SK-N-SH (cell line): ENCODE measurements around the gene ANKRD33B. TPM values are rescaled to one million over a fixed set of nuclear protein-coding genes. Genes with fewer than 3 reads are reported as not detected.

Experiments used
- CTCF ChIA-PET: fragments of 300-600, 350-600 bp; formaldehyde crosslinking; extraction: SDS; loops from one replicate; lab custom pipeline; 2021; lab: Yijun Ruan, JAX
- POLR2A ChIA-PET: fragments of 350-600 bp; sonication (Branson Sonifier 250); formaldehyde crosslinking; extraction: SDS; loops from one replicate; lab custom pipeline; 2020; ENCODE audit warnings: antibody characterized with exemption, inconsistent platforms; lab: Yijun Ruan, JAX
- DNase-seq: peaks from one replicate; pipeline ENCODE4 v3.0.0; 2012
- H2AFZ ChIP-seq: fragments of 200-600 bp; sonication (generic); 2 replicates; pipeline ENCODE4 v1.8.1; 2016; ENCODE audit warnings: antibody characterized with exemption, mild to moderate bottlenecking, low read depth
- H3F3A ChIP-seq: fragments of 200-600 bp; sonication (generic); replicated peaks from 2 replicates; pipeline ENCODE3; 2016; ENCODE audit warnings: antibody characterized with exemption, mild to moderate bottlenecking; ENCODE audit not compliant: insufficient read depth
- H3K27ac ChIP-seq, 2 experiments: fragments of 200-500 bp in 1 of 2; fragments of 200-600 bp in 1 of 2; sonication (Bioruptor generic) in 1 of 2; sonication (generic), shearing (Covaris generic) in 1 of 2; 2 replicates each; pipeline versions ENCODE4 v1.5.1 to v1.6.1; 2014 to 2016; ENCODE audit warnings: low read depth in 2 of 2, inconsistent platforms in 1 of 2, low read length in 1 of 2, mild to moderate bottlenecking in 1 of 2, mixed read lengths in 1 of 2
- H3K27me3 ChIP-seq: fragments of 200-600 bp; sonication (generic), shearing (Covaris generic); 2 replicates; pipeline ENCODE4 v1.6.1; 2016; ENCODE audit warnings: mixed run types; ENCODE audit not compliant: insufficient read depth
- H3K36me3 ChIP-seq, 2 experiments: fragments of 200-500 bp in 1 of 2; fragments of 200-600 bp in 1 of 2; sonication (Bioruptor generic) in 1 of 2; sonication (generic) in 1 of 2; replicated peaks in 1 of 2; 2 replicates each; pipeline versions ENCODE3 to v1.5.1; 2014 to 2016; ENCODE audit warnings: low read length in 1 of 2, mild to moderate bottlenecking in 1 of 2; ENCODE audit not compliant: insufficient read depth in 2 of 2, control insufficient read depth in 1 of 2
- H3K4me1 ChIP-seq, 2 experiments: fragments of 200-500 bp in 1 of 2; fragments of 200-600 bp in 1 of 2; sonication (Bioruptor generic) in 1 of 2; sonication (generic), shearing (Covaris generic) in 1 of 2; 2 replicates each; pipeline versions ENCODE4 v1.5.1 to v1.6.1; 2014 to 2016; ENCODE audit warnings: low read depth in 1 of 2, low read length in 1 of 2, mixed run types in 1 of 2; ENCODE audit not compliant: insufficient read depth in 2 of 2, control insufficient read depth in 1 of 2
- H3K4me2 ChIP-seq: fragments of 200-600 bp; sonication (generic), shearing (Covaris generic); 2 replicates; pipeline ENCODE4 v1.6.1; 2017; ENCODE audit warnings: mixed run types
- H3K4me3 ChIP-seq, 2 experiments: fragments of 200-500 bp in 1 of 2; fragments of 200-600 bp in 1 of 2; sonication (Bioruptor generic) in 1 of 2; sonication (generic), shearing (Covaris generic) in 1 of 2; 2 replicates each; pipeline versions ENCODE4 v1.5.1 to v1.8.1; 2014 to 2016; ENCODE audit warnings: low read depth in 2 of 2, inconsistent platforms in 1 of 2, low read length in 1 of 2, mild to moderate bottlenecking in 1 of 2, mixed read lengths in 1 of 2, moderate library complexity in 1 of 2
- H3K79me2 ChIP-seq: fragments of 200-600 bp; sonication (generic); 2 replicates; pipeline ENCODE4 v1.8.1; 2017; ENCODE audit warnings: mild to moderate bottlenecking; ENCODE audit not compliant: insufficient read depth
- H3K9ac ChIP-seq: fragments of 200-600 bp; sonication (generic); 2 replicates; pipeline ENCODE4 v1.6.1; 2017; ENCODE audit warnings: mixed run types
- H3K9me2 ChIP-seq: fragments of 200-600 bp; sonication (generic); 2 replicates; pipeline ENCODE4 v1.6.1; 2017; ENCODE audit warnings: mixed run types
- H3K9me3 ChIP-seq: fragments of 200-600 bp; sonication (generic); 2 replicates; pipeline ENCODE4 v1.6.1; 2017; ENCODE audit warnings: mixed run types, mild to moderate bottlenecking, moderate library complexity
- H4K20me1 ChIP-seq: fragments of 200-600 bp; sonication (generic); 2 replicates; pipeline ENCODE4 v1.6.1; 2017; ENCODE audit warnings: mild to moderate bottlenecking, mixed run types; ENCODE audit not compliant: insufficient read depth
- EP300 ChIP-seq, 2 experiments: IDR thresholded peaks; 2 replicates each; pipeline versions ENCODE4 v1.4.0 to v1.6.1; 2012; ENCODE audit warnings: borderline replicate concordance in 1 of 2, low read depth in 1 of 2, low read length in 1 of 2
- EZH2phosphoT487 ChIP-seq: fragments of 200-600 bp; sonication (generic); IDR thresholded peaks from 2 replicates; pipeline ENCODE4 v1.6.1; 2017; ENCODE audit warnings: low read depth, mixed run types, mild to moderate bottlenecking, antibody characterized with exemption, moderate library complexity, borderline replicate concordance
- FOXJ3 ChIP-seq: sonication (generic); formaldehyde crosslinking; IDR thresholded peaks from 2 replicates; pipeline ENCODE4 v1.5.1; 2020; ENCODE audit warnings: mild to moderate bottlenecking, missing genetic modification reagents
- GABPA ChIP-seq: IDR thresholded peaks from 2 replicates; pipeline ENCODE4 v1.4.0; 2012; ENCODE audit warnings: low read depth, mild to moderate bottlenecking
- MEF2A ChIP-seq: IDR thresholded peaks from 2 replicates; pipeline ENCODE4 v1.4.0; 2012; ENCODE audit warnings: low read depth, borderline replicate concordance
- MXI1 ChIP-seq: IDR thresholded peaks from 2 replicates; pipeline ENCODE4 v1.6.1; 2012; ENCODE audit warnings: mild to moderate bottlenecking, low read depth, low read length, improper control_type of control experiment
- NFIC ChIP-seq: IDR thresholded peaks from 2 replicates; pipeline ENCODE4 v1.4.0; 2012; ENCODE audit warnings: borderline replicate concordance
- NRF1 ChIP-seq: IDR thresholded peaks from 2 replicates; pipeline ENCODE4 v1.6.1; 2012; ENCODE audit warnings: low read depth, mild to moderate bottlenecking, low read length
- PBX3 ChIP-seq: IDR thresholded peaks from 2 replicates; pipeline ENCODE4; 2012
- RAD21 ChIP-seq: IDR thresholded peaks from 2 replicates; pipeline ENCODE4 v1.6.1; 2012; ENCODE audit warnings: mild to moderate bottlenecking, low read length
- RCOR1 ChIP-seq: fragments of 150-350 bp; IDR thresholded peaks from 2 replicates; pipeline ENCODE4 v1.6.1; 2017; ENCODE audit warnings: antibody characterized with exemption, low read length
- REST ChIP-seq: IDR thresholded peaks from 2 replicates; pipeline ENCODE4 v1.6.1; 2012; ENCODE audit warnings: mild to moderate bottlenecking, low read depth, low read length, moderate library complexity
- RXRA ChIP-seq: IDR thresholded peaks from 2 replicates; pipeline ENCODE4 v1.4.0; 2012; ENCODE audit warnings: low read depth, mild to moderate bottlenecking, borderline replicate concordance
- SIN3A ChIP-seq: IDR thresholded peaks from 2 replicates; pipeline ENCODE4 v1.6.1; 2012; ENCODE audit warnings: low read depth, mild to moderate bottlenecking, low read length, moderate library complexity, borderline replicate concordance
- SMC3 ChIP-seq: IDR thresholded peaks from 2 replicates; pipeline ENCODE4 v1.6.1; 2012; ENCODE audit warnings: low read depth, low read length, improper control_type of control experiment
- TEAD4 ChIP-seq: IDR thresholded peaks from 2 replicates; pipeline ENCODE4 v1.4.0; 2012; ENCODE audit warnings: mild to moderate bottlenecking, borderline replicate concordance; ENCODE audit not compliant: insufficient read depth
- USF2 ChIP-seq: fragments of 150-350 bp; IDR thresholded peaks from 2 replicates; pipeline ENCODE4 v1.6.1; 2017; ENCODE audit warnings: antibody characterized with exemption, low read length, low read depth, borderline replicate concordance
- YY1 ChIP-seq: IDR thresholded peaks from 2 replicates; pipeline ENCODE4 v1.4.0; 2012; ENCODE audit warnings: low read depth, mild to moderate bottlenecking
- WGBS: methylation state at CpG from one replicate; pipeline ENCODE4 v1.1.6; 2017; ENCODE audit warnings: low lambda C conversion rate; 5-methylcytosine and 5-hydroxymethylcytosine counted together
- polyA plus RNA-seq, 3 experiments: library from polyadenylated mRNA; depleted of rRNA; stranded (reverse); fragments of >200 nt; gene quantifications; 2 replicates each; pipeline ENCODE4 v1.2.3, GENCODE V29; 2012
- TF ChIP-seq, protein P1 (sequence below): fragments of 150-350 bp; IDR thresholded peaks from 2 replicates; pipeline ENCODE4 v1.6.1; 2016; ENCODE audit warnings: mild to moderate bottlenecking, low read depth, low read length

Gene ANKRD33B
- polyA plus RNA-seq, 1 of the 3 experiments (the other 2 are of a cell fraction) = 1.8 TPM

DNA sequence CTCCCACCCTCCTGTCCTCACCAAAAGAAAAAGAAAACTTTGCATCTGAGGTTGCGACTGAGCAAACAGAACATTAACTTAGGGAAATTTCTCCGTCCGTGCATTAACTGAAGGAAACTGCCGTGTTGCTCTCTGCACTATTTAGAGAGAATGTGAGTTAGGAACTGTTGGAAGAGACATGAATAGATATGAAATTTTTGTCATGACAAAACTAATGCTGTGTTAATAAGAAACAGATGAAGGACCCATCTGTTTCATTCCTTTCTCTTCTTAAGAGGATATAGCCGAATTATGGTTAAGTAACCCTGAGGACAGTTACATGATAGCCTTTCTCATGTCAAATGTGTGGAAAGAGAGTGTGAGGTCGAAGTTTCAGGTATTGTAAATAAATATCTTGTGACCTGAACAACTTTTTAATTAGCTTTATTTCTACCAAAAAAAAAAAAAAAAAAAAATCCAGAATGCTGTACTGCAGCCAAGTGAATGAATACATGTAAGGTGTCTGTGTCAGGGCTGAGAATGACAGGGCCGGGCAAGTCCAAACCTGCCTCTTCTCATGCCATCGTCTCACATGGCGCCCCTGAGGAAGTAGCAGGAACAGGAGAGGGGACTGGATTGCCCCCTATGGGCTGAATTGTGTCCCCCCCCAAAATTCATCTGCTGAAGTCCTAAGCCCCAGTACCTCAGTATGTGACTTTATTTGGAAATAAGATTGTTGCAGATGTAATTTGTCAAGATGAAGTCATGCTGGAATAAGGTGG lies 35.6 kb upstream of the ANKRD33B start (continued):
- TF ChIP-seq REST = no peak
- peak; percentile 39; the same call in 1 of the 2 replicates for TF ChIP-seq RCOR1
- TF ChIP-seq GABPA = no peak

DNA sequence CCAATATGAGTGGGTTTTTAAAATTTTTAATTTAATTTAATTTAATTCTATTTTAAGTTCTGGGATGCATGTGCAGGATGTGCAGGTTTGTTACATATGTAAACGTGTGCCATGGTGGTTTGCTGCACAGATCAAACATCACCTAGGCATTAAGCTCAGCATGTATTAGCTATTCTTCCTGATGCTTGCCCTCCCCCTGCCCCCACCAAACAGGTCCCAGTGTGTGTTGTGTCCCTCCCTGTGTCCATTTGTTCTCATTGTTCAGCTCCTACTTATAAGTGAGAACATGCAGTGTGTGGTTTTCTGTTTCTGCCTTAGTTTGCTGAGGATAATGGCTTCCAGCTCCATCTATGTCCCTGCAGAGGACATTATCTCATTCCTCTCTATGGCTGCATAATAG lies 35.0 kb upstream of the ANKRD33B start:
- Histone ChIP-seq H3K36me3 (no peaks in the 10 kb centered on the region), H3K4me2 (no peak overlapping the region), H3K4me1 (peaks cover 17 to 22% of the 10 kb centered on the region in 2 experiments; a peak in 2 of 4 replicates), H3K9me2 (no peaks in the 10 kb centered on the region), H3F3A (peaks cover 31% of the 10 kb centered on the region), H3K4me3 (no peak overlapping the region), H3K79me2 (no peaks in the 10 kb centered on the region), H2AFZ (peak overlapping the region; percentile 74; the same call in 1 of the 2 replicates), H3K9me3 (no peaks in the 10 kb centered on the region), H3K9ac (peak overlapping the region; percentile 61; the same call in 1 of the 2 replicates), H3K27ac (peak overlapping the region; percentile 94 to 97), H4K20me1 (no peaks in the 10 kb centered on the region), H3K27me3 (no peaks in the 10 kb centered on the region)
- 88% methylated on average over 1 of the region's 1 CpG for WGBS
- TF ChIP-seq RXRA = no peak
- TF ChIP-seq PBX3 = no peak
- no peak for TF ChIP-seq REST
- TF ChIP-seq SMC3 = no peak
- TF ChIP-seq MXI1 = no peak
- TF ChIP-seq FOXJ3 (CRISPR knock-in tag) = no peak
- no peak for TF ChIP-seq USF2
- TF ChIP-seq NRF1 = no peak
- no peak for TF ChIP-seq EZH2phosphoT487
- TF ChIP-seq RAD21 = no peak
- no peak for TF ChIP-seq MEF2A
- TF ChIP-seq GABPA = no peak
- no peak for TF ChIP-seq YY1
- TF ChIP-seq EP300 (IDR thresholded peaks at IDR 0.05; ENCODE audit: borderline replicate concordance in 1 of 2, low read depth in 1 of 2, low read length in 1 of 2) = no peak
- TF ChIP-seq SIN3A = no peak
- TF ChIP-seq, protein P1, sequence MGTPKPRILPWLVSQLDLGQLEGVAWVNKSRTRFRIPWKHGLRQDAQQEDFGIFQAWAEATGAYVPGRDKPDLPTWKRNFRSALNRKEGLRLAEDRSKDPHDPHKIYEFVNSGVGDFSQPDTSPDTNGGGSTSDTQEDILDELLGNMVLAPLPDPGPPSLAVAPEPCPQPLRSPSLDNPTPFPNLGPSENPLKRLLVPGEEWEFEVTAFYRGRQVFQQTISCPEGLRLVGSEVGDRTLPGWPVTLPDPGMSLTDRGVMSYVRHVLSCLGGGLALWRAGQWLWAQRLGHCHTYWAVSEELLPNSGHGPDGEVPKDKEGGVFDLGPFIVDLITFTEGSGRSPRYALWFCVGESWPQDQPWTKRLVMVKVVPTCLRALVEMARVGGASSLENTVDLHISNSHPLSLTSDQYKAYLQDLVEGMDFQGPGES = no peak
- TF ChIP-seq TEAD4 = no peak
- no peak for TF ChIP-seq NFIC
- ChIA-PET CTCF (interaction anchor here (0.8 to 1.3 kb wide), 4 partner anchors 9 to 99 kb away, joined by 3 to 5 read pairs (median 3); no protein-coding TSS in a partner anchor), POLR2A (no interaction called here)
- DNase-seq = no peak
